SK-N-SH (cell line): ENCODE results near the gene MRGPRE. TPM values are rescaled to one million over a fixed set of nuclear protein-coding genes. Genes with fewer than 3 reads are reported as not detected.
A peak's percentile ranks its signal among the peaks of the same experiment; 100 is the strongest.

Experiments
- CTCF ChIA-PET: fragments of 300-600, 350-600 bp; formaldehyde crosslinking; extraction: SDS; loops from one replicate; lab custom pipeline; 2021; lab: Yijun Ruan, JAX
- POLR2A ChIA-PET: fragments of 350-600 bp; sonication (Branson Sonifier 250); formaldehyde crosslinking; extraction: SDS; loops from one replicate; lab custom pipeline; 2020; ENCODE audit warnings: antibody characterized with exemption, inconsistent platforms; lab: Yijun Ruan, JAX
- DNase-seq: peaks from one replicate; pipeline ENCODE4 v3.0.0; 2012
- H2AFZ ChIP-seq: fragments of 200-600 bp; sonication (generic); 2 replicates; pipeline ENCODE4 v1.8.1; 2016; ENCODE audit warnings: antibody characterized with exemption, mild to moderate bottlenecking, low read depth
- H3F3A ChIP-seq: fragments of 200-600 bp; sonication (generic); replicated peaks from 2 replicates; pipeline ENCODE3; 2016; ENCODE audit warnings: antibody characterized with exemption, mild to moderate bottlenecking; ENCODE audit not compliant: insufficient read depth
- H3K27ac ChIP-seq, 2 experiments: fragments of 200-500 bp in 1 of 2; fragments of 200-600 bp in 1 of 2; sonication (Bioruptor generic) in 1 of 2; sonication (generic), shearing (Covaris generic) in 1 of 2; 2 replicates each; pipeline versions ENCODE4 v1.5.1 to v1.6.1; 2014 to 2016; ENCODE audit warnings: low read depth in 2 of 2, inconsistent platforms in 1 of 2, low read length in 1 of 2, mild to moderate bottlenecking in 1 of 2, mixed read lengths in 1 of 2
- H3K27me3 ChIP-seq: fragments of 200-600 bp; sonication (generic), shearing (Covaris generic); 2 replicates; pipeline ENCODE4 v1.6.1; 2016; ENCODE audit warnings: mixed run types; ENCODE audit not compliant: insufficient read depth
- H3K36me3 ChIP-seq, 2 experiments: fragments of 200-500 bp in 1 of 2; fragments of 200-600 bp in 1 of 2; sonication (Bioruptor generic) in 1 of 2; sonication (generic) in 1 of 2; replicated peaks in 1 of 2; 2 replicates each; pipeline versions ENCODE3 to v1.5.1; 2014 to 2016; ENCODE audit warnings: low read length in 1 of 2, mild to moderate bottlenecking in 1 of 2; ENCODE audit not compliant: insufficient read depth in 2 of 2, control insufficient read depth in 1 of 2
- H3K4me1 ChIP-seq, 2 experiments: fragments of 200-500 bp in 1 of 2; fragments of 200-600 bp in 1 of 2; sonication (Bioruptor generic) in 1 of 2; sonication (generic), shearing (Covaris generic) in 1 of 2; 2 replicates each; pipeline versions ENCODE4 v1.5.1 to v1.6.1; 2014 to 2016; ENCODE audit warnings: low read depth in 1 of 2, low read length in 1 of 2, mixed run types in 1 of 2; ENCODE audit not compliant: insufficient read depth in 2 of 2, control insufficient read depth in 1 of 2
- H3K4me2 ChIP-seq: fragments of 200-600 bp; sonication (generic), shearing (Covaris generic); 2 replicates; pipeline ENCODE4 v1.6.1; 2017; ENCODE audit warnings: mixed run types
- H3K4me3 ChIP-seq, 2 experiments: fragments of 200-500 bp in 1 of 2; fragments of 200-600 bp in 1 of 2; sonication (Bioruptor generic) in 1 of 2; sonication (generic), shearing (Covaris generic) in 1 of 2; 2 replicates each; pipeline versions ENCODE4 v1.5.1 to v1.8.1; 2014 to 2016; ENCODE audit warnings: low read depth in 2 of 2, inconsistent platforms in 1 of 2, low read length in 1 of 2, mild to moderate bottlenecking in 1 of 2, mixed read lengths in 1 of 2, moderate library complexity in 1 of 2
- H3K79me2 ChIP-seq: fragments of 200-600 bp; sonication (generic); 2 replicates; pipeline ENCODE4 v1.8.1; 2017; ENCODE audit warnings: mild to moderate bottlenecking; ENCODE audit not compliant: insufficient read depth
- H3K9ac ChIP-seq: fragments of 200-600 bp; sonication (generic); 2 replicates; pipeline ENCODE4 v1.6.1; 2017; ENCODE audit warnings: mixed run types
- H3K9me2 ChIP-seq: fragments of 200-600 bp; sonication (generic); 2 replicates; pipeline ENCODE4 v1.6.1; 2017; ENCODE audit warnings: mixed run types
- H3K9me3 ChIP-seq: fragments of 200-600 bp; sonication (generic); 2 replicates; pipeline ENCODE4 v1.6.1; 2017; ENCODE audit warnings: mixed run types, mild to moderate bottlenecking, moderate library complexity
- H4K20me1 ChIP-seq: fragments of 200-600 bp; sonication (generic); 2 replicates; pipeline ENCODE4 v1.6.1; 2017; ENCODE audit warnings: mild to moderate bottlenecking, mixed run types; ENCODE audit not compliant: insufficient read depth
- CHD2 ChIP-seq: fragments of 150-350 bp; IDR thresholded peaks from 2 replicates; pipeline ENCODE4 v1.6.1; 2018; ENCODE audit warnings: low read length; ENCODE audit not compliant: partially characterized antibody
- EZH2phosphoT487 ChIP-seq: fragments of 200-600 bp; sonication (generic); IDR thresholded peaks from 2 replicates; pipeline ENCODE4 v1.6.1; 2017; ENCODE audit warnings: low read depth, mixed run types, mild to moderate bottlenecking, antibody characterized with exemption, moderate library complexity, borderline replicate concordance
- FOSL2 ChIP-seq: IDR thresholded peaks from 2 replicates; pipeline ENCODE4 v1.4.0; 2012; ENCODE audit warnings: low read depth, mild to moderate bottlenecking, moderate library complexity, borderline replicate concordance
- GABPA ChIP-seq: IDR thresholded peaks from 2 replicates; pipeline ENCODE4 v1.4.0; 2012; ENCODE audit warnings: low read depth, mild to moderate bottlenecking
- GATA2 ChIP-seq: sonication (generic); formaldehyde crosslinking; IDR thresholded peaks from 2 replicates; pipeline ENCODE4 v1.5.0; 2020; ENCODE audit warnings: mild to moderate bottlenecking, missing genetic modification reagents
- JUND ChIP-seq: IDR thresholded peaks from 2 replicates; pipeline ENCODE4 v1.4.0; 2012
- MEF2A ChIP-seq: IDR thresholded peaks from 2 replicates; pipeline ENCODE4 v1.4.0; 2012; ENCODE audit warnings: low read depth, borderline replicate concordance
- NFIC ChIP-seq: IDR thresholded peaks from 2 replicates; pipeline ENCODE4 v1.4.0; 2012; ENCODE audit warnings: borderline replicate concordance
- RCOR1 ChIP-seq: fragments of 150-350 bp; IDR thresholded peaks from 2 replicates; pipeline ENCODE4 v1.6.1; 2017; ENCODE audit warnings: antibody characterized with exemption, low read length
- RFX5 ChIP-seq: IDR thresholded peaks from 2 replicates; pipeline ENCODE4 v1.6.1; 2012; ENCODE audit warnings: mild to moderate bottlenecking, improper control_type of control experiment, low read length
- RXRA ChIP-seq: IDR thresholded peaks from 2 replicates; pipeline ENCODE4 v1.4.0; 2012; ENCODE audit warnings: low read depth, mild to moderate bottlenecking, borderline replicate concordance
- SIN3A ChIP-seq: IDR thresholded peaks from 2 replicates; pipeline ENCODE4 v1.6.1; 2012; ENCODE audit warnings: low read depth, mild to moderate bottlenecking, low read length, moderate library complexity, borderline replicate concordance
- SMC3 ChIP-seq: IDR thresholded peaks from 2 replicates; pipeline ENCODE4 v1.6.1; 2012; ENCODE audit warnings: low read depth, low read length, improper control_type of control experiment
- TAF1 ChIP-seq: IDR thresholded peaks from 2 replicates; pipeline ENCODE4 v1.6.1; 2012; ENCODE audit warnings: low read depth, mild to moderate bottlenecking, low read length, moderate library complexity, borderline replicate concordance
- TCF12 ChIP-seq: IDR thresholded peaks from 2 replicates; pipeline ENCODE4 v1.4.0; 2012
- YY1 ChIP-seq: IDR thresholded peaks from 2 replicates; pipeline ENCODE4 v1.4.0; 2012; ENCODE audit warnings: low read depth, mild to moderate bottlenecking
- WGBS: methylation state at CpG from one replicate; pipeline ENCODE4 v1.1.6; 2017; ENCODE audit warnings: low lambda C conversion rate; 5-methylcytosine and 5-hydroxymethylcytosine counted together
- polyA plus RNA-seq, 3 experiments: library from polyadenylated mRNA; depleted of rRNA; stranded (reverse); fragments of >200 nt; gene quantifications; 2 replicates each; pipeline ENCODE4 v1.2.3, GENCODE V29; 2012
- TF ChIP-seq, protein P1 (sequence below): IDR thresholded peaks from 2 replicates; pipeline ENCODE4 v1.4.0; 2012; ENCODE audit warnings: low read depth, borderline replicate concordance
- TF ChIP-seq, protein P2 (sequence below): IDR thresholded peaks from 2 replicates; pipeline ENCODE4 v1.6.1; 2012; ENCODE audit warnings: mild to moderate bottlenecking, low read depth, low read length, moderate library complexity
- TF ChIP-seq, protein P3 (sequence below): fragments of 150-350 bp; IDR thresholded peaks from 2 replicates; pipeline ENCODE4 v1.6.1; 2017; ENCODE audit warnings: antibody characterized with exemption, low read length, low read depth, borderline replicate concordance
- TF ChIP-seq, protein P4 (sequence below): fragments of 200-600 bp; sonication (generic); IDR thresholded peaks from 2 replicates; pipeline ENCODE4 v1.6.1; 2017; ENCODE audit warnings: antibody characterized with exemption, mild to moderate bottlenecking, moderate library complexity

The MRGPRE gene
- polyA plus RNA-seq, 1 of the 3 experiments (the other 2 are of a cell fraction) = not detected

DNA sequence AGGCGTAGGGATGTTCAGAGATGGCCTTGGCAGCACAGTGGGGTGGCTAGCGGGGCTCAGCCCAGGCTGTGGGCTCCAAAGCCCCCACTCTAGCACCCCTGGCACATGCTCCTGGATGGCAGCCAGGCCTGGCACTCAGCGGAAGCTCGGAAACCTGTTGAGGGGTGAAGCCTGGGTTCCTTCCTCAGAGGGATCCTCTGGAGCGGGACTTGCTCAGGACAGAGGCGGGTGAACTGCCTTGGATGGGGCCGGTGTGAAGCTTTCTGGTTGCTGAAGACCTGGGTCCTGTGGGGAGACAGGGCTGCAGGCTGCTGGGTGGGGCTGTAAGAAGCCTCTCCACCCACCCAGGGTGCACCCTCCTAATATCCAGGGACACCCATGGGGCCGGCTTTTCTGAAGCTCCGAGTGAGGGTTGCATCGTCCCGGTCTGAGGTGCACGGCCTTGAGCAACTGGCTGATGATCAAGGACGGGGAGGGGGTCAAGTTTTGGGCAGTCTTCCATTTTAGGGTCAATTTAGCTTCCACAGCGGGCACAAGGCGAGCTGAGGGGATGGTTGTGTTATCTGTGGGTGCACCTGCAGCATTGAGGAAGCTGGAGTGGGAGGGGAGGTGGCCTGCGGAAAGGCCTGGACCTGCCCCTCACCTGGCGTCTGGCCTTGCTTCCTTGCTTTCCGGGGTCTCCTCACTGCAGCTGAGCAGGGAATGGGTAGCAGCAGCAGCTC, 5.2 kb downstream of the MRGPRE start:
- H3K9me3 ChIP-seq = no peaks in the 10 kb centered on the region
- no peak overlapping the region for H3K9ac ChIP-seq
- WGBS = 70% methylated on average over 13 of the region's 18 CpGs
- no peaks in the 10 kb centered on the region for H3K79me2 ChIP-seq
- peaks cover 0 to 11% of the 10 kb centered on the region in 2 experiments; a peak in 1 of 4 replicates for H3K4me1 ChIP-seq
- no peak overlapping the region for H3K27ac ChIP-seq
- H4K20me1 ChIP-seq = no peaks in the 10 kb centered on the region
- peak; percentile 16 for DNase-seq
- H3K36me3 ChIP-seq = no peaks in the 10 kb centered on the region
- no peaks in the 10 kb centered on the region for H3K27me3 ChIP-seq
- no peak for TF ChIP-seq SMC3
- TF ChIP-seq, protein P1, sequence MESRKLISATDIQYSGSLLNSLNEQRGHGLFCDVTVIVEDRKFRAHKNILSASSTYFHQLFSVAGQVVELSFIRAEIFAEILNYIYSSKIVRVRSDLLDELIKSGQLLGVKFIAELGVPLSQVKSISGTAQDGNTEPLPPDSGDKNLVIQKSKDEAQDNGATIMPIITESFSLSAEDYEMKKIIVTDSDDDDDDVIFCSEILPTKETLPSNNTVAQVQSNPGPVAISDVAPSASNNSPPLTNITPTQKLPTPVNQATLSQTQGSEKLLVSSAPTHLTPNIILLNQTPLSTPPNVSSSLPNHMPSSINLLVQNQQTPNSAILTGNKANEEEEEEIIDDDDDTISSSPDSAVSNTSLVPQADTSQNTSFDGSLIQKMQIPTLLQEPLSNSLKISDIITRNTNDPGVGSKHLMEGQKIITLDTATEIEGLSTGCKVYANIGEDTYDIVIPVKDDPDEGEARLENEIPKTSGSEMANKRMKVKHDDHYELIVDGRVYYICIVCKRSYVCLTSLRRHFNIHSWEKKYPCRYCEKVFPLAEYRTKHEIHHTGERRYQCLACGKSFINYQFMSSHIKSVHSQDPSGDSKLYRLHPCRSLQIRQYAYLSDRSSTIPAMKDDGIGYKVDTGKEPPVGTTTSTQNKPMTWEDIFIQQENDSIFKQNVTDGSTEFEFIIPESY = no peak
- TF ChIP-seq RFX5 = no peak
- TF ChIP-seq RCOR1 = no peak
- no peak for TF ChIP-seq TCF12
- TF ChIP-seq TAF1 = no peak
- no peak for TF ChIP-seq JUND
- TF ChIP-seq CHD2 = no peak
- no peak for TF ChIP-seq FOSL2
- TF ChIP-seq, protein P2, sequence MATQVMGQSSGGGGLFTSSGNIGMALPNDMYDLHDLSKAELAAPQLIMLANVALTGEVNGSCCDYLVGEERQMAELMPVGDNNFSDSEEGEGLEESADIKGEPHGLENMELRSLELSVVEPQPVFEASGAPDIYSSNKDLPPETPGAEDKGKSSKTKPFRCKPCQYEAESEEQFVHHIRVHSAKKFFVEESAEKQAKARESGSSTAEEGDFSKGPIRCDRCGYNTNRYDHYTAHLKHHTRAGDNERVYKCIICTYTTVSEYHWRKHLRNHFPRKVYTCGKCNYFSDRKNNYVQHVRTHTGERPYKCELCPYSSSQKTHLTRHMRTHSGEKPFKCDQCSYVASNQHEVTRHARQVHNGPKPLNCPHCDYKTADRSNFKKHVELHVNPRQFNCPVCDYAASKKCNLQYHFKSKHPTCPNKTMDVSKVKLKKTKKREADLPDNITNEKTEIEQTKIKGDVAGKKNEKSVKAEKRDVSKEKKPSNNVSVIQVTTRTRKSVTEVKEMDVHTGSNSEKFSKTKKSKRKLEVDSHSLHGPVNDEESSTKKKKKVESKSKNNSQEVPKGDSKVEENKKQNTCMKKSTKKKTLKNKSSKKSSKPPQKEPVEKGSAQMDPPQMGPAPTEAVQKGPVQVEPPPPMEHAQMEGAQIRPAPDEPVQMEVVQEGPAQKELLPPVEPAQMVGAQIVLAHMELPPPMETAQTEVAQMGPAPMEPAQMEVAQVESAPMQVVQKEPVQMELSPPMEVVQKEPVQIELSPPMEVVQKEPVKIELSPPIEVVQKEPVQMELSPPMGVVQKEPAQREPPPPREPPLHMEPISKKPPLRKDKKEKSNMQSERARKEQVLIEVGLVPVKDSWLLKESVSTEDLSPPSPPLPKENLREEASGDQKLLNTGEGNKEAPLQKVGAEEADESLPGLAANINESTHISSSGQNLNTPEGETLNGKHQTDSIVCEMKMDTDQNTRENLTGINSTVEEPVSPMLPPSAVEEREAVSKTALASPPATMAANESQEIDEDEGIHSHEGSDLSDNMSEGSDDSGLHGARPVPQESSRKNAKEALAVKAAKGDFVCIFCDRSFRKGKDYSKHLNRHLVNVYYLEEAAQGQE = no peak
- no peak for TF ChIP-seq NFIC
- TF ChIP-seq, protein P3, sequence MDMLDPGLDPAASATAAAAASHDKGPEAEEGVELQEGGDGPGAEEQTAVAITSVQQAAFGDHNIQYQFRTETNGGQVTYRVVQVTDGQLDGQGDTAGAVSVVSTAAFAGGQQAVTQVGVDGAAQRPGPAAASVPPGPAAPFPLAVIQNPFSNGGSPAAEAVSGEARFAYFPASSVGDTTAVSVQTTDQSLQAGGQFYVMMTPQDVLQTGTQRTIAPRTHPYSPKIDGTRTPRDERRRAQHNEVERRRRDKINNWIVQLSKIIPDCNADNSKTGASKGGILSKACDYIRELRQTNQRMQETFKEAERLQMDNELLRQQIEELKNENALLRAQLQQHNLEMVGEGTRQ = no peak
- TF ChIP-seq, protein P4, sequence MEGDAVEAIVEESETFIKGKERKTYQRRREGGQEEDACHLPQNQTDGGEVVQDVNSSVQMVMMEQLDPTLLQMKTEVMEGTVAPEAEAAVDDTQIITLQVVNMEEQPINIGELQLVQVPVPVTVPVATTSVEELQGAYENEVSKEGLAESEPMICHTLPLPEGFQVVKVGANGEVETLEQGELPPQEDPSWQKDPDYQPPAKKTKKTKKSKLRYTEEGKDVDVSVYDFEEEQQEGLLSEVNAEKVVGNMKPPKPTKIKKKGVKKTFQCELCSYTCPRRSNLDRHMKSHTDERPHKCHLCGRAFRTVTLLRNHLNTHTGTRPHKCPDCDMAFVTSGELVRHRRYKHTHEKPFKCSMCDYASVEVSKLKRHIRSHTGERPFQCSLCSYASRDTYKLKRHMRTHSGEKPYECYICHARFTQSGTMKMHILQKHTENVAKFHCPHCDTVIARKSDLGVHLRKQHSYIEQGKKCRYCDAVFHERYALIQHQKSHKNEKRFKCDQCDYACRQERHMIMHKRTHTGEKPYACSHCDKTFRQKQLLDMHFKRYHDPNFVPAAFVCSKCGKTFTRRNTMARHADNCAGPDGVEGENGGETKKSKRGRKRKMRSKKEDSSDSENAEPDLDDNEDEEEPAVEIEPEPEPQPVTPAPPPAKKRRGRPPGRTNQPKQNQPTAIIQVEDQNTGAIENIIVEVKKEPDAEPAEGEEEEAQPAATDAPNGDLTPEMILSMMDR = no peak
- TF ChIP-seq GATA2 (CRISPR knock-in tag) = no peak
- TF ChIP-seq EZH2phosphoT487 = no peak
- no peak for TF ChIP-seq YY1
- TF ChIP-seq GABPA = no peak
- TF ChIP-seq SIN3A = no peak
- no peak for TF ChIP-seq RXRA
- no peak for TF ChIP-seq MEF2A
- H3F3A ChIP-seq = no peaks in the 10 kb centered on the region
- H3K4me3 ChIP-seq = no peak overlapping the region
- H3K4me2 ChIP-seq = no peak overlapping the region
- H2AFZ ChIP-seq = no peak overlapping the region
- H3K9me2 ChIP-seq = no peaks in the 10 kb centered on the region
- ChIA-PET CTCF (interaction anchor here (0.6 to 1.0 kb wide), 4 partner anchors 10 to 135 kb away, joined by 3 to 5 read pairs (median 3); no protein-coding TSS in a partner anchor), POLR2A (no interaction called here)
